DND-41 (cell line): ENCODE data around the gene S100A7.
"Not testable (repeated sequence)": the region's sequence is repeated elsewhere in the genome, so short reads cannot be mapped to it uniquely, and the experiment has no call there.

Experiments used
- ATAC-seq: fragments of 200-7000 bp; cut with Tn5 transposase; 3 replicates; pipeline ENCODE4 v1.9.1; 2021; ENCODE audit warnings: low read depth; ENCODE audit not compliant: insufficient read depth
- DNase-seq: peaks from one replicate; pipeline ENCODE4 v3.0.0-alpha.2; 2020
- H2AFZ ChIP-seq: 2 replicates; pipeline ENCODE4 v1.6.0; 2012; ENCODE audit warnings: low read depth, low read length
- H3K27ac ChIP-seq: 2 replicates; pipeline ENCODE4 v1.5.1; 2012; ENCODE audit warnings: low read length, inconsistent platforms
- H3K27me3 ChIP-seq: fragments of 200-600 bp; sonication (generic); 2 replicates; pipeline ENCODE4 v1.6.0; 2012; ENCODE audit warnings: low read length, mild to moderate bottlenecking, inconsistent platforms; ENCODE audit not compliant: insufficient read depth, poor library complexity
- H3K36me3 ChIP-seq: 2 replicates; pipeline ENCODE4 v1.5.1; 2012; ENCODE audit warnings: low read length, inconsistent platforms; ENCODE audit not compliant: insufficient read depth
- H3K4me1 ChIP-seq: 2 replicates; pipeline ENCODE4 v1.5.1; 2012; ENCODE audit warnings: mild to moderate bottlenecking, low read length; ENCODE audit not compliant: insufficient read depth
- H3K4me2 ChIP-seq: 2 replicates; pipeline ENCODE4 v1.6.0; 2012; ENCODE audit warnings: mild to moderate bottlenecking, moderate library complexity, low read length, inconsistent platforms; ENCODE audit not compliant: insufficient read depth
- H3K4me3 ChIP-seq, 2 experiments: fragments of 200-600 bp in 1 of 2; shearing (Covaris generic) in 1 of 2; 2 replicates each; pipeline ENCODE4 v1.5.1; 2012 to 2016; ENCODE audit warnings: inconsistent platforms in 2 of 2, low read length in 2 of 2, mild to moderate bottlenecking in 2 of 2, low read depth in 1 of 2, moderate library complexity in 1 of 2
- H3K79me2 ChIP-seq: 2 replicates; pipeline ENCODE4 v1.6.0; 2012; ENCODE audit warnings: low read length, inconsistent platforms; ENCODE audit not compliant: insufficient read depth
- H3K9ac ChIP-seq: 2 replicates; pipeline ENCODE4 v1.6.0; 2012; ENCODE audit warnings: low read depth, mild to moderate bottlenecking, inconsistent platforms, low read length, moderate library complexity
- H3K9me3 ChIP-seq: 2 replicates; pipeline ENCODE4 v1.5.1; 2012; ENCODE audit warnings: low read length, moderate library complexity, mild to moderate bottlenecking, inconsistent platforms; ENCODE audit not compliant: insufficient read depth, severe bottlenecking
- H4K20me1 ChIP-seq: 2 replicates; pipeline ENCODE4 v1.6.0; 2012; ENCODE audit warnings: low read length; ENCODE audit not compliant: insufficient read depth
- CTCF ChIP-seq: IDR thresholded peaks from 2 replicates; pipeline ENCODE4 v1.5.1; 2012; ENCODE audit warnings: borderline replicate concordance, low read length, moderate library complexity, mild to moderate bottlenecking; ENCODE audit not compliant: poor library complexity, severe bottlenecking; ENCODE audit errors: extremely low read depth
- EZH2 ChIP-seq: IDR thresholded peaks from 3 replicates; pipeline ENCODE4 v1.6.1; 2012; ENCODE audit warnings: borderline replicate concordance, low read depth, mild to moderate bottlenecking, moderate library complexity, low read length, inconsistent platforms; ENCODE audit not compliant: severe bottlenecking

Gene S100A7

DNA sequence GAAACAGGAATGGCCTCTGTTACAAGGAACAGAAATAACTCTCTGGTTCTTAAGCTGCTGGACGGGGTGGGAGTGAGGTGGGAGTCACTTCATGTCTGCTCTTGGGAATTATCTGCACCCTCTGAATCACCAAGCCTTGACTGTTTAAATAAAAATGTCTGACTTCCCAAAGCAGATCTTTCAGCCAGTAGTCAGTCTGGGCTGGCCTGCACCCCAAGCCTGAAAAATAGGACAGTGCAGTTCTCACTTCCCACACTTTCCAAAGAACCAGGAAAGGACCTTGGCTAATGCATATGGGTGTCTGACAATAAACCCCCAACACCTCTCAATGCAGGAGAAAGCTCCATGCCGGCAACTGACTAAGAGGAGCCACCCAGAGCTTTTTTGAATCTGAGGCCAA lies 796 bp downstream of the S100A7 start:
- H3K27ac ChIP-seq: no peak overlapping the region
- no peaks in the 10 kb centered on the region for H3K36me3 ChIP-seq
- no peaks in the 10 kb centered on the region for H4K20me1 ChIP-seq
- no peak overlapping the region for H3K4me2 ChIP-seq
- no peaks in the 10 kb centered on the region for H3K4me1 ChIP-seq
- H3K4me3 ChIP-seq: no peak overlapping the region
- no peak for ATAC-seq
- no peaks in the 10 kb centered on the region for H3K27me3 ChIP-seq
- no peaks in the 10 kb centered on the region for H3K79me2 ChIP-seq
- H2AFZ ChIP-seq: no peak overlapping the region
- H3K9ac ChIP-seq: no peak overlapping the region
- no peak for DNase-seq
- TF ChIP-seq CTCF: no peak
- TF ChIP-seq EZH2: no peak
- H3K9me3 ChIP-seq: no peaks in the 10 kb centered on the region

DNA sequence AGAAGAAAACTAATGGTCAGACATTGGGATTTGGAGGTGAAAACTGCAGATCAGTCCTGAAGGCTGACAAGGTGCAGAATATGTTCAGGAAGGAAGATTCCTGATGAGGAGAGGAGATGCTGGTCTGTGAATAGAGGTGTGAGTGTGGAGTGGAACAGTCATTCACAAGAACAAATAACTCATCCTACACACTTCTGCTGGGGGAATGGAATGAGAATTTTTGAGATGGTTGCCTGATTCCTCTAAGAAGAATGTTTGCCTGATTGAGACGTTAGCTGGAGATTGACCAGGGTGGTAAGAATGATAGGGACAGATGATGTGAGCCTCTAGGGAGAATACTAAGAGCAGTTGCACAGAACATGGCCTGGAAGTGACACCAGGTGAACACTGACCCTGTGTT lies 4.1 kb downstream of the S100A7 start:
- Histone ChIP-seq H3K4me1 (no peaks in the 10 kb centered on the region), H3K4me2 (no peak overlapping the region), H3K9me3 (no peaks in the 10 kb centered on the region), H3K36me3 (no peaks in the 10 kb centered on the region), H4K20me1 (no peaks in the 10 kb centered on the region), H2AFZ (no peak overlapping the region), H3K4me3 (no peak overlapping the region), H3K27me3 (no peaks in the 10 kb centered on the region), H3K79me2 (no peaks in the 10 kb centered on the region), H3K9ac (no peak overlapping the region), H3K27ac (no peak overlapping the region)
- no peak for ATAC-seq
- DNase-seq: no peak
- TF ChIP-seq EZH2 (no peak), CTCF (no peak)

DNA sequence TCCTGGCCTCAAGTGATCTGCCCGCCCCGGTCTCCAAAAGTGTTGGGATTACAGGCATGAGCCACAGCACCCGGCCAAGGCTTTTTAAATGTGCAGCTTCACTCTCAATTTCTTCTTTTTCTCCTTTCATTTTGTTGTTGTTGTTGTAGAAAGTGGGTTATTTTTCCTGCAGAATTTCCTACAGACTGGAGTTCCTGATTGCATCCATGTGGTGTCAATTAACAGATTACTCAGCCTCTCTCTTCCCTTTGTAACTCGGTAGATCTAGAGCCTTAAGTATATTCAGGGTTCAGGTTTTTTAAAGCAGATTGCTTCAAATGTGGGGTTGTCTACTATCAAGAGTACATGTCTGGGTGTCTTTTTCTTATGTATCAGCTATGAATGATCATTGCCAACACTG lies 11.6 kb downstream of the S100A7 start:
- H3K4me2 ChIP-seq, H2AFZ ChIP-seq, H4K20me1 ChIP-seq: not testable (repeated sequence)

GRCh38 chr1:153447498-153448170 lies 12.8 kb downstream of the S100A7 start:
- Histone ChIP-seq H3K79me2 (no peaks in the 10 kb centered on the region), H2AFZ (no peak overlapping the region), H3K27ac (no peak overlapping the region), H3K36me3 (no peaks in the 10 kb centered on the region), H3K4me2 (no peak overlapping the region), H3K9ac (no peak overlapping the region), H3K9me3 (no peaks in the 10 kb centered on the region), H3K4me1 (no peaks in the 10 kb centered on the region), H3K27me3 (no peaks in the 10 kb centered on the region), H3K4me3 (no peak overlapping the region), H4K20me1 (no peaks in the 10 kb centered on the region; the same call in 1 of the 2 replicates)
- TF ChIP-seq EZH2: no peak
- TF ChIP-seq CTCF: no peak
- no peak for ATAC-seq
- DNase-seq: no peak

More for the DNA sequence above, 11.6 kb downstream of the S100A7 start:
- H3K4me1 ChIP-seq, H3K4me3 ChIP-seq, H3K9ac ChIP-seq, H3K9me3 ChIP-seq, H3K79me2 ChIP-seq, ATAC-seq, H3K36me3 ChIP-seq, DNase-seq, H3K27ac ChIP-seq, H3K27me3 ChIP-seq: not testable (repeated sequence)
